Islet of Langerhans (tissue), 1 donor: ENCODE results near the gene RAB5B.
"Not testable (repeated sequence)": the region's sequence is repeated elsewhere in the genome, so short reads cannot be mapped to it uniquely, and the experiment has no call there.

ENCODE experiments used
- FAIRE-seq: peaks from one replicate; lab custom pipeline; 2011; peaks lifted over from hg19 to GRCh38; lab: Jason Lieb, UNC

The RAB5B gene

DNA sequence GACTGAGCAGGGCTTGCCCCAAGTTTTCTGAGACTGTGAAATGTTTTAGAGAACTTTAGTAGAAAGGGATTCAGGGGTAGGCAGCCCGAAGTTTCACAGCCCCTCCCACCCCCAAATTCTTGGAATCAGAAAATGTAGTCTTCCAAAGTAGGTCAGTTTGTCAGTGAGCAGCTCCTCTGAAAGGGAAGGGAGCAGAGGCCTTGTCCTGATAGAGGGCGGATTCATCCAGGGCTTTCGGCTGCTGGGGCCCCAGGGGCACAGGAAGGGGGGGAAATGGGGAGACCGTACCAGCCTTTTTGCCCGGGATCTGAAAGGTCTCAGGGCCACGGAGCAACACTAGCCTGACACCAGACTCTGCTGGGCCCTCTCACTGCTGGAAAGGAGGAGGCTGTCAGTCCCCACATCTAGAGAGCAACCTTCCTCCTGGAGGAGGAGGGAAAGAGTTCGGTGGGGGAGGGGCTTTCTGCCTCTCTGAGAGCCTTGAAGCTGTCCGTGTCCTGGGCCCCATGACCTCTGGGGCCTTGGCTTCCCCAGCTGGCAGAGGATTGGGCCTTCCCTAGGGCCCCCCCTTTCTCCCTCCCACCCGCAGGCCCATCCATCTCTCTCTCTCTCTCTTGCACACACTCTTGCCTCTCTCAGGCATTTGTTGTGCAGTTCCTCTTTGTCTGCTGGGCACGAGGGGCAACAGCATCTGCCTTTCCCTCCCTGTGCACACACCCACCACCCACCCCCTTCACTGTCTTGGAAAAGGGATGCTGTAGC, 46.7 kb downstream of the RAB5B start, which contains the start of gene IKZF4:
IKZF4 (plus strand) TSS at position 621 of the 762 bp plus-strand sequence. CDS start 451 bp downstream, outside the sequence.
- no peak for FAIRE-seq

DNA sequence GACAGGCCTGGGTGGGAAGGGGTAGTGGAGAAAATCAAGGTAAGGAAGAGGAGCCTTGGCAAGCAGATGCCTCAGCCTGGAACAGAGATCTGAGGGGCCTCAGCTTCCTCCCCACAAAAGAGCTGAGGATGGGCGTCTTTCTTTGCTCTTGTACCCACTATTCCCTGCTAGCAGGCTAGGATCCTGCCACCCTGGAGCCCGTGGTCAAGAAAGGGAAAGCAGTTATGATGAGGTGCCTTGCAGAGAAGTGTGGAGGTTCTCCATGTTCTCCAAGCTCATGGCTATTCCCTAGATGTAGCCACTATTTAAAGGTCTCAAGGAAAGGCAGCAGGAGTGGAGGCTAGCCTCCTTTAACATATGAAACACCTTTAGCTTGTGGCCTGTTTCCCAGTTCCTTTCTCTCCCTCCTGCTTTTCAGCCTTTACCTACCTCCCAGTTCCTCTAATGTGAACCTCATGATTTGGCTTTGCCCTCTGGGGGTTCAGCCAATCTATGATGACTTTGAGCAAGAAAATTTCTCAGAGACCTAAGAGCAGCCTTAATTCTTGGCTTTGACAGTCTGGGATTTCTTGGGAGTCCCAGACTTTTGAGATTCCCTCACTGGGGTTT, 48.1 kb downstream of the RAB5B start:
- no peak for FAIRE-seq

DNA sequence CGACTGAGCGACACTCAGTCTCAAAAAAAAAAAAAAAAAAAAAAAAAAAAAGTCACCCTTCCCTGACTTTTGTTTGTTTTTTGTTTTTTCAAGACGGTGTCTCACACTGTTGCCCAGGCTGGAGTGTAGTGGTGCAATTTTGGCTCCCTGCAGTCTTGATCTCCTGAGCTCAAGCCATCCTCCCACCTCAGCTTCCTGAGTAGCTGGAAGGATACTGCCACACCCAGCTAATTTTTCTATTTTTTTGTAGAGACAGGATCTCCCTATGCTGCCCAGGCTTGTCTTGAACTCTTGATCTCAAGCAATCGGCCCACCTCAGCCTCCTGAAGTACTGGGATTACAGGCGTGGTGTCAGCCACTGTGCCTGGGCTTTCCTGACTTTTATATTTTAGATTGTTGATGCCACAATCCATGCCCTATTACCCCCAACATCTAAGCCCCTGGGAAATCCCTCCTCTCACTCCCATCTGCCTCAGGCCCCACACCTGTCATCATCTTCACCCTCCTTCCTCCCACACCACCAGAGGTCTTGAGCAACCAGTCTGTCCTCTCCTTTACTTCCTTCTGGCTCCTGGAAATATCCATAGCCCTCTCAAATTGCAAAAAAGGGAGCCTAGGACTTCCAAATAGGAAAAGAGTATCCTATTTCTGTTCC, 54.8 kb downstream of the RAB5B start:
- no peak for FAIRE-seq

DNA sequence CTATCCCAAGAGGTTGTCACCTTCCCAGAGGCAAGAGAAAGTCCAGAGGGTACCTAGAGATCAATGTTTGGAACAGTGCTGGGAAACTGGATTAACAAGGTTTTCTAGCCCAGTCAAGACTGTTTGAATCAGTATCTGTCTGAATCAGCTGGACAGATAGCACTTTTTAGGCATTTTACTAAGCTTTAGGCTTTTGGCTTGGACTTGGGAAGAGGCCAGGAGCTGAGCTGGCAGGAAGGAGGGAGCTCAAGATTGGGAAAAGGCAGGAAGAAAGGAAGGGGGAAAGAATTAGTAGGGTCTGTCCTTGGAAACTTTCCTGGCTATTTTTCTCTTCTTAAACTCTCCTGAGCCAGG, 55.3 kb downstream of the RAB5B start:
- FAIRE-seq = no peak

DNA sequence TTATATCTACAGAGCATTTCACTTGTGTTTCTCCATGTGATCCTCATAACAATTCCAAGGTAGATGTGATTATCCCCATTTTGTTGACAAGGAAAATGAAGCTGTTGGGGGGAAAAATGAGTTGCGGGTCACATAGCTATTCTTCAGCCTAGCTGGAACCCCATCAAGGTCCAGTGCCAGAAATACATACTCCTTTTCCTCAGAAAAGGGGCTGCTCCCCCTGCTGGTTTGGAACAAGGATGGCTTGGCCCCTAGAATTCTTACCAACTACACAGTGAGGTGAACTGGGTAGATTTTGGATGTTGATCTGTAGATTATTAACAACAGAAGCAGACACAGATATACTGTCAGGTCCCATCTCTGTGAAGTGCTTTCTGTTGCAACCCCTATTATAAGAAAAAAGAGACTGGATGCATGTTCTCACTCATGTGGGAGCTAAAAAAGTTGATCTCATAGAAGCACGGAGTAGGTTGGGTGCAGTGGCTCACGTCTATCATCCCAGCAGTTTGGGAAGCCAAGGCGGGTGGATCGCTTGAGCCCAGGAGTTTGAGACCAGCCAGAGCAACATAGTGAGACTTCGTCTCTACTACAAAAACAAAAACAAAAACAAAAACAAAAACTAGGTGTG, 55.9 kb downstream of the RAB5B start:
- FAIRE-seq = peak; percentile 45

DNA sequence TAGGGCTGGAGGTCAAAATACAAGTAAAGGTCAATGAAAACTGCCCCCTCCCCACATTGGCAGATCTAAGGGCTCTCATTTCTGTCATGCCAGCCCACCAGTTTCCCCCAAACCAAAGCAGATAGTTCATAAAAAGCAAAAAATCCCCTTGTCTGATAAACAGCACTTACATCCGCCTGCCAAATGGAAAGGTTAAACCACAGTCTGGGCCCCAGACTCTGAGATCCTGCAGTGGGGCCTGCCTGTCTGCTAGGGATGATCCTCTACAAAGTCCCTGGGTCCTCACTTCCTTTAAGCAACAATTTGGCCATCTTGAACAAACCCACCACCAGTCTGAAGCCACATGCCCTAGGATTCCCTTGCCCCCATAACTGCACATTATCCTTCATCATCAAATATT, 58.1 kb downstream of the RAB5B start:
- no peak for FAIRE-seq

DNA sequence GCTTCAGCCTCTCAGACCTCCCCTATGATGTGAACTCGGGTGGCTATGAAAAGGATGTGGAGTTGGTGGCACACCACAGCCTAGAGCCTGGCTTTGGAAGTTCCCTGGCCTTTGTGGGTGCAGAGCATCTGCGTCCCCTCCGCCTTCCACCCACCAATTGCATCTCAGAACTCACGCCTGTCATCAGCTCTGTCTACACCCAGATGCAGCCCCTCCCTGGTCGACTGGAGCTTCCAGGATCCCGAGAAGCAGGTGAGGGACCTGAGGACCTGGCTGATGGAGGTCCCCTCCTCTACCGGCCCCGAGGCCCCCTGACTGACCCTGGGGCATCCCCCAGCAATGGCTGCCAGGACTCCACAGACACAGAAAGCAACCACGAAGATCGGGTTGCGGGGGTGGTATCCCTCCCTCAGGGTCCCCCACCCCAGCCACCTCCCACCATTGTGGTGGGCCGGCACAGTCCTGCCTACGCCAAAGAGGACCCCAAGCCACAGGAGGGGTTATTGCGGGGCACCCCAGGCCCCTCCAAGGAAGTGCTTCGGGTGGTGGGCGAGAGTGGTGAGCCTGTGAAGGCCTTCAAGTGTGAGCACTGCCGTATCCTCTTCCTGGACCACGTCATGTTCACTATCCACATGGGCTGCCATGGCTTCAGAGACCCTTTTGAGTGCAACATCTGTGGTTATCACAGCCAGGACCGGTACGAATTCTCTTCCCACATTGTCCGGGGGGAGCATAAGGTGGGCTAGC, 60.9 kb downstream of the RAB5B start:
- no peak for FAIRE-seq

DNA sequence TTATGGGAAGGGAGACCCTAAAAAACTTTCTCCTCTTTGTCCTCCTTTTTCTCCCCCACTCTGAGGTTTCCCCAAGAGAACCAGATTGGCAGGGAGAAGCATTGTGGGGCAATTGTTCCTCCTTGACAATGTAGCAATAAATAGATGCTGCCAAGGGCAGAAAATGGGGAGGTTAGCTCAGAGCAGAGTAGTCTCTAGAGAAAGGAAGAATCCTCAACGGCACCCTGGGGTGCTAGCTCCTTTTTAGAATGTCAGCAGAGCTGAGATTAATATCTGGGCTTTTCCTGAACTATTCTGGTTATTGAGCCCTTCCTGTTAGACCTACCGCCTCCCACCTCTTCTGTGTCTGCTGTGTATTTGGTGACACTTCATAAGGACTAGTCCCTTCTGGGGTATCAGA, 63.3 kb downstream of the RAB5B start:
- FAIRE-seq = no peak

DNA sequence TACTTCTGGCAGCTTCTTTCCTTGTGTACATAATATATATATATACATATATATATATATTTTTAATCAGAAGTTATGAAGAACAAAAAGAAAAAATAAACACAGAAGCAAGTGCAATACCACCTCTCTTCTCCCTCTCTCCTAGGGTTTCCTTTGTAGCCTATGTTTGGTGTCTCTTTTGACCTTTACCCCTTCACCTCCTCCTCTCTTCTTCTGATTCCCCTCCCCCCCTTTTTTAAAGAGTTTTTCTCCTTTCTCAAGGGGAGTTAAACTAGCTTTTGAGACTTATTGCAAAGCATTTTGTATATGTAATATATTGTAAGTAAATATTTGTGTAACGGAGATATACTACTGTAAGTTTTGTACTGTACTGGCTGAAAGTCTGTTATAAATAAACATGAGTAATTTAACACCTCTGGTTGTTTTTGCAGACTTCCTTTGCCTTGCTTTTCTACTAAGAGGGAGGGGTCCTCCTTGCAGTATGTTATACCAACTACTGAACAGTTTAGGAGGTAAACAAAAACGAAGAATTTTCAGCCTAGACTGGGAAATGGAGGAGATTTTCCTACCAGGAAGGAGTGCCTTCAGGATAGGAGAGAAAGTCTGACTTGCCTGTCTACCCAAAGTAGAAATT, 64.3 kb downstream of the RAB5B start:
- FAIRE-seq = no peak

DNA sequence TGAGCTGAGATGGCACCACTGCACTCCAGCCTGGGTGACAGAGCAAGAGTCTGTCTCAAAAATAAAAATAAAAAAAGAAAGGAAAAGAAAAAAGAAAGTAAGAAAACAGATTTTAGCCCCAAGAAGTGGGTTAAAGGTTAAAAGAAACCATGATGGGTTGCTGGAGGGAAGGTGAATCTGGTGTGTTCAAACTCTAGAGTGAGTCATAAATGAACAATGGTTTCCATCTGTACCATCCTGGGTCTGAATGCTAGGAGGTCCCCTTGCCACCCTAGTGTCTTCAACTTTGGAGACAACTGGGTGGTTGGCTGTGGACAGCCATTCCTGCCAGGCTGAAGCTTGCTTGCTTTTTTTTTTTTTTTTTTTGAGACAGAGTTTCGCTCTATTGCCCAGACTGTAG, 66.3 kb downstream of the RAB5B start:
- FAIRE-seq = no peak

DNA sequence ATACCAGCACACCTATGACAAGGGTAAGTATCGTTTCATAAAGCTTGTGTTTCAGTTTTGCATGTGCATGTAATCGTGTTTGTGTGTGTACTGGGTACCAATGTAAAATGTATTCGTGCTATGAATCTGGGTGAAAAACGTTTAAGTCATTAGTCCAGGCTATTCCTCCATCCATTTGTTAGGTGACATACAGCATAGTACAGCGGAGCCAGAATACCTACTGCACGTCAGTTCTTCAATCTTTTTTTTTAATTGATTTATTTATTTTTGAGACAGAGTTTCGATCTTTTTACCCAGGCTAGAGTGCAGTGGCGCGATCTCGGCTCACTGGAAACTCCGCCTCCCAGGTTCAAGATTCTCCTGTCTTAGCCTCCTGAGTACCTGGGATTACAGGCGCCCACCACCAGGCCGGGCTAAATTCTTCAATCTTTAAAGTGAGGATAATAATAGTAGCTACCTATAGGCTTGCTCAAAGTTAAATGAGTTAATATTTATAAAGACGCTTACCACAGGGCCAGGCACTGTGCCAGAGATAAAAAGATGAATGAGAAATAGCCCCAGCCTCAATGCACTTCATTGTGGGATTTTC, 67.2 kb downstream of the RAB5B start:
- no peak for FAIRE-seq

DNA sequence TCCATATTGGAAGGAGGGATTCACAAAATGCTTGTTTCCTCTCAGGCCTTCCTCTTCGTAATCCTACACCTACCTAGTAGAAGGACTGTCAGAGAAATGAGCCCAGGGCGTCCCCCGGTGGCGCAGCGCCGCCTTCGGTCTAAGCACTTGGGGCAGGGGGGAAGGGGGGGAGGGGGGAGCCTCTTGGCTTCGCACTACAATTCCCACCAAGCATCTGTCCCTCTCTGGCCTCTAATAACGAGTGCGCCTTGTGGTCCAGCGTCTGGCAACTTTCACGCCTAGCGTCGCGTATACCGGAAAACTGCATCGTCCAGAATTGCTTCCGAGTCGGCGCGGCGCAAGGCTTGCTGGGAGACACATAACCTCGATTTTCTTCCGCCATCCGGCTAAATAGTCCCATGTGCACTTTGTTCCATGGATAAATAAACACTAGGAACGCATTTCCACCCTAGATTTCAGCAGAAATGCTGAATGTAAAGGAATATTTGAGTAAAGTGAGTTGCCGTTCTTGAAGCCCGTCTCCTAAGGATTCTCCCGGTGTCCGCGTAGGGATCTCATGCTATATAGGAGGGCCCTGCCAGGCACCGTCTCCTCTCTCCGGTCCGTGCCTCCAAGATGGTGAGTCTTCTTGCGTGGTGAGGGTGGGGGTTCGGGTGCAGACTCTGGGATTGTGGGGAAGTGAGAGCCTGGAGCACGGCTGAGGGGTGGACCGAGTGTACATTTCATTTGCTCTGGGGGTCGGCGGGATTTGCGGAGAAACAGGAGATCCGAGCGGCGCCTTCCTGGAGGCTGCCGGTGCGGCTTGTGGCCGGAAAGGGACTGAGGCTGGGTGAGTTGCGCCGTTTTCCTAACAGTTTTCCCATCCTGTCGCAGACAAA, 67.9 kb downstream of the RAB5B start, which contains the start of gene RPS26:
RPS26 (plus strand) TSS at position 367 of the 878 bp plus-strand sequence; CDS start at position 616, 249 bp downstream.
- FAIRE-seq = peak; percentile 84

DNA sequence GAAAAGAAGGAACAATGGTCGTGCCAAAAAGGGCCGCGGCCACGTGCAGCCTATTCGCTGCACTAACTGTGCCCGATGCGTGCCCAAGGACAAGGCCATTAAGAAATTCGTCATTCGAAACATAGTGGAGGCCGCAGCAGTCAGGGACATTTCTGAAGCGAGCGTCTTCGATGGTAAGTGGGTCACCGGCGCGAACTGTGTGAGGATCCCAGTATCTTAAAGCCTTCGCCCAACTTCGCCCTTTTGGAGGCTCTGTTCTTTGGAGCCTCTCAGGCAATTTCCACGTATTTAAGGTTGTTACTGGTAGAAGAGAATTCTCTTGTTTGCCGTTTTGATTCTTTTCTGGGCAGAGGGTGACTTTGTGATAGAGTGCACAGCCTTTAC, 68.5 kb downstream of the RAB5B start:
- not testable (repeated sequence) for FAIRE-seq

DNA sequence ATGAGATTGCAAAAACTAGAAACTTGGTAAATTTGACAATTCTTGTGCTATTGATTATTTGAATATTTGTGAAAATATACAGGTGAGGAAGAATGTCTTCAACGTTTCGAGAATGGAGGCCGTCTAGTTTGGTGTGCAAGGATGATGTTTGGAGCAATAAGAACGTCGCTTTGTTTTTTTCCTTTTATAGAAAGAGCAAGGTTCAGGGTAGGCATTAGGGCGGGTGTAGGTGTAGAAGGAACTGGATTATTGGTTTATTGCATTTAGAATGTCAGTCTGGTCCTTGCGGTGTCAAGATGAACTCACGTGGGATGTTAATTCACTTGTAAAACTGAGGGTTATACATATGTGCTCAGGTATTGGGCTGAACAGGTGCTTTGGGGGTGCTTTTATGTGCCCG, 69.0 kb downstream of the RAB5B start:
- FAIRE-seq = no peak
